Colonic mucosa (tissue), 4 donors: ENCODE data around the gene NIT1. TPM values are rescaled to one million over a fixed set of nuclear protein-coding genes. Genes with fewer than 3 reads are reported as not detected.

Experiments
- DNase-seq: peaks from one replicate; pipeline ENCODE4 v3.0.0-alpha.2; 2020
- H3K27ac ChIP-seq: fragments of 200-600 bp; one replicate; pipeline ENCODE4 v1.8.0; 2021
- H3K27me3 ChIP-seq: fragments of 200-600 bp; one replicate; pipeline ENCODE4 v1.8.0; 2021
- H3K36me3 ChIP-seq: fragments of 200-600 bp; one replicate; pipeline ENCODE4 v1.8.0; 2021
- H3K4me1 ChIP-seq: fragments of 200-600 bp; one replicate; pipeline ENCODE4 v1.8.0; 2021; ENCODE audit warnings: mild to moderate bottlenecking
- H3K4me3 ChIP-seq: fragments of 200-600 bp; one replicate; pipeline ENCODE4 v1.8.0; 2021
- H3K9ac ChIP-seq, 2 donors: one replicate each; pipeline ENCODE4 v1.7.0; 2013; ENCODE audit warnings: control low read depth in 2 of 2, low read depth in 2 of 2, low read length in 2 of 2
- H3K9me3 ChIP-seq: fragments of 200-600 bp; one replicate; pipeline ENCODE4 v1.8.0; 2021
- intact Hi-C: fragments of 100-400 bp; cut with DNase I; formaldehyde crosslinking; loops from one replicate; pipeline ENCODE4 v1.14.1; 2022
- total RNA-seq, 2 donors: library from RNA; stranded (reverse); fragmentation: NEBNext Ultra II Directional in 1 of 2; extraction: Animal tissue kit (Norgen Biotek cat#: 25700) in 1 of 2; gene quantifications; one replicate each; pipeline ENCODE4 v1.2.1, GENCODE V29; 2021
- TF ChIP-seq, protein P1 (sequence below): fragments of 200-600 bp; IDR thresholded peaks from one replicate; pipeline ENCODE4 v1.8.0; 2022; ENCODE audit warnings: antibody characterized with exemption, mild to moderate bottlenecking
- donor health status: healthy.
- donor health status: DM: no; HTN: no; CAD: no.
- donor health status: DM: no; HTN: no; CAD: no.

The NIT1 gene
- total RNA-seq, 2 donors from 2014 or later: 58.8 to 84.4 TPM

DNA sequence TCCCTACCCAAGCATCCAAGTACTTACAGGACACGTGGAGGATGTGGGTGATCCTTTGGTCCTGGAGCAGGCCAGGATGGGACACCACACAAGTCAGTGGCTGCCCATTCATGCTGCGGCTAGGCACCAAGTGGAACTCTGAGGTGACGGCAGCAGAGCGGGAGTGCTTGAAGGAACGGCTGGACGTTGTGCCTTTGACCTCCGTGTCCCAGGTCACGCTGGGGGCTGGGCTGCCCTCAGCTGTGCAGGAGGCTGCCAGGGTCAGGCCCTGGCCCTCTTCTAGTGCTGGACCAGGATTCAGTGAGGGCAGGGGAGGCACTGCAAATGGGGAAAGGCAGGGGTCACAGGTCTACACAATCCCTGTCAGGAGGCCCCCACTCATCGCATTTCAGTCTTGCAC is 40.5 kb upstream of the NIT1 start:
- intact Hi-C loops: no loop called here
- Histone ChIP-seq H3K9me3 (no peaks in the 10 kb centered on the region), H3K9ac (no peak overlapping the region), H3K4me1 (no peaks in the 10 kb centered on the region), H3K27ac (no peak overlapping the region), H3K27me3 (no peaks in the 10 kb centered on the region), H3K36me3 (no peaks in the 10 kb centered on the region), H3K4me3 (no peak overlapping the region)
- TF ChIP-seq, protein P1, sequence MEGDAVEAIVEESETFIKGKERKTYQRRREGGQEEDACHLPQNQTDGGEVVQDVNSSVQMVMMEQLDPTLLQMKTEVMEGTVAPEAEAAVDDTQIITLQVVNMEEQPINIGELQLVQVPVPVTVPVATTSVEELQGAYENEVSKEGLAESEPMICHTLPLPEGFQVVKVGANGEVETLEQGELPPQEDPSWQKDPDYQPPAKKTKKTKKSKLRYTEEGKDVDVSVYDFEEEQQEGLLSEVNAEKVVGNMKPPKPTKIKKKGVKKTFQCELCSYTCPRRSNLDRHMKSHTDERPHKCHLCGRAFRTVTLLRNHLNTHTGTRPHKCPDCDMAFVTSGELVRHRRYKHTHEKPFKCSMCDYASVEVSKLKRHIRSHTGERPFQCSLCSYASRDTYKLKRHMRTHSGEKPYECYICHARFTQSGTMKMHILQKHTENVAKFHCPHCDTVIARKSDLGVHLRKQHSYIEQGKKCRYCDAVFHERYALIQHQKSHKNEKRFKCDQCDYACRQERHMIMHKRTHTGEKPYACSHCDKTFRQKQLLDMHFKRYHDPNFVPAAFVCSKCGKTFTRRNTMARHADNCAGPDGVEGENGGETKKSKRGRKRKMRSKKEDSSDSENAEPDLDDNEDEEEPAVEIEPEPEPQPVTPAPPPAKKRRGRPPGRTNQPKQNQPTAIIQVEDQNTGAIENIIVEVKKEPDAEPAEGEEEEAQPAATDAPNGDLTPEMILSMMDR: no peak
- DNase-seq: no peak

DNA sequence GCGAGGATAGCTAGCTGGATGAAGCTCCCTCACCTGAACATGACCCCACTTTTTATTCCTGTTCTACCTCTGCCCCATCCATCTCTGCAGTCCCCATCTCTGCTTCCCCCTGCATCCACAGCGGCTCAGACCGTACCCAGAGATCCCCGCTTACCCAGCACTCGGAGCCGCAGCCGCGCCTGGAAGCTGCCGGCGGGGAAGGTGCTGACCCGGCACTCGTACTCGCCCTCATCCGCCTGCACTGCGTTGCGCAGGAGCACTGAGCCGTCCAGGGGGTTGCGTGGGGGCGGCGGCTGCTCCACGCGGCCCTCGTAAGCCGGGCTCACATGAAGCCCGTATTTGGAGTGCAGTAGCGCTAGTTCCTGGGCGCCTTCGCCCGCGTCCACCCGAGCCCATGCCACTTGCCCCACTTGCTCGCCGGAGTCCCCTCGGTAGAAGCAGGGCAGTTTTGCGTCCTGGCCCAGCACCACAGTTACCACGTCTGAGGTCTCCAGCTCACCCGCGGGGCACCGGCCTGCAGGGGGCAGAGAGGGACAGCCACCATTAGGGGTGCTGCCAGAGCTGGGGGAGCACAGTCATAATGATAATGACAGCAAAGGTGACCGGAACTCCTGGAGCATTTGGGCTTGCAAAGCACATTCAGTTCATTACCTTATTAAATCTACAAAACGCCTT is 38.3 kb upstream of the NIT1 start:
- Histone ChIP-seq H3K4me3 (no peak overlapping the region), H3K27ac (no peak overlapping the region), H3K9me3 (no peaks in the 10 kb centered on the region), H3K36me3 (no peaks in the 10 kb centered on the region), H3K27me3 (no peaks in the 10 kb centered on the region), H3K9ac (no peak overlapping the region), H3K4me1 (peaks cover 3% of the 10 kb centered on the region)
- no peak for DNase-seq
- intact Hi-C loops: no loop called here
- TF ChIP-seq, protein P1: no peak

DNA sequence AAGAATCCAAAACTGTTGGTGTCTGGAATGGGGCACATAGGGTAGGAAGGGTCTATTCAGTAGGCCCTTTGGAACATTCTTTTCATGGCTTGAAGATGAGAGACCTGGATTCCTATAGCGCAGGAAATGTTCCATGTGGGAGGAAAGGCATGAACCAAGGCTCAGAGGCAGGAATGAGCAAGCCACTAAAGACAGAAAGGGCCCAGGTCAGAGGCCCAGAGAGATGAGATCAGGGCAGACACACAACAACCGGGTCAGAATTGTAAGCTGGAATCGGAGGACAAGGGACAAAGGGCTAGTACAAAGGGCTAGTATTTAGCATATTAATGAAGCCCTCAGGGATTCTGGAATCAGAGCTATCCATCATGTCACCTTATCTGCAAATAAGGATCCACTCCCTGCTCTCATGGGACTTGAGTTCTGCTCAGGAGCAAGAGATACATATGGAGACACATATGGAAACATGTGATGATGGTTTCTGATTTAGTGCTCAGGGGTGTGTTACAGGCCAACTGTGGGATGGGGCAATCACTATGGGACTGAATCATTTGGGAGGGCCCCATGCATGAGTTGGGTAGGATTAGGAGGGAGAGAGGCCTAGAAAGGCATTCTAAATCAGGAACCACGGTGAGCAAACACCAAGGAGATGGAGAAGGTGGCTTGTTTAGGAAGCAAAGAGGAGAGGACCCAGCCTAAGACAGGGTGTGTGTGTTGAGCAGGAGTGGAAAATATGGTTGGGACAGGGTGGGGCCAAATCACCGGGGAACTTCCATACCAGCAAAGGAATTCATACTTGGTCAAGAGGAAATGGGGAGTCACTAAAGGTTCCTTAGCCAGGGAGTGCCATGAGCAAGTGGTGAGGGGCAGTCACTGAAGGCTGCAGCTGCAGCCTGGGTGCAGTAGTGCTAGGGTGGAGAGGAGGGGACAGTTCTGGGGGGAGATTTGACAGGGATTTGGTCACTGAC is 37.2 kb upstream of the NIT1 start:
- DNase-seq: no peak
- no peak overlapping the region for H3K9ac ChIP-seq
- H3K27me3 ChIP-seq: no peaks in the 10 kb centered on the region
- no peak overlapping the region for H3K4me3 ChIP-seq
- TF ChIP-seq, protein P1: no peak
- peaks cover 3% of the 10 kb centered on the region for H3K4me1 ChIP-seq
- H3K36me3 ChIP-seq: no peaks in the 10 kb centered on the region
- no peak overlapping the region for H3K27ac ChIP-seq
- intact Hi-C loops: no loop called here
- no peaks in the 10 kb centered on the region for H3K9me3 ChIP-seq

DNA sequence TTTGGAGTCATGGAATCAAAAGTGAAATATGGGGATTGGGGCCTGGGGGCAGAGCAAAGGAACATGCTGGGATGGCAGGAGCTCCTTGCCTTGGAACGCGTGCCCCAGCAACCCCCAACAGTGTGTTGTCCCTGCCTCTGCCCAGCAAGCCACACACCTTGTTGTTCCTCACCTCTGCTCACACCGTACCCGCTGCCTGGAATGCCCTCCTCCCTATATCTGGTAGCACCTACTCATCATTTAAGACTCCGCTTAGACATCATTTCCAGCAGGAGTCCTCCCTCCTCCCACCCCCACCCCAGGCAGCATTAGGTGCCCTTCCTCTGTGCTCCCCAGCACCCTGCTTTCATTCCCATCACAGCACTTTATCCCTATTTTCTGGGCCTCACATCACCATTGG is 36.4 kb upstream of the NIT1 start:
- Histone ChIP-seq H3K9ac (no peak overlapping the region), H3K4me3 (no peak overlapping the region), H3K9me3 (no peaks in the 10 kb centered on the region), H3K27ac (no peak overlapping the region), H3K36me3 (no peaks in the 10 kb centered on the region), H3K4me1 (peaks cover 3% of the 10 kb centered on the region), H3K27me3 (no peaks in the 10 kb centered on the region)
- DNase-seq: no peak
- TF ChIP-seq, protein P1: no peak
- intact Hi-C loops: no loop called here

DNA sequence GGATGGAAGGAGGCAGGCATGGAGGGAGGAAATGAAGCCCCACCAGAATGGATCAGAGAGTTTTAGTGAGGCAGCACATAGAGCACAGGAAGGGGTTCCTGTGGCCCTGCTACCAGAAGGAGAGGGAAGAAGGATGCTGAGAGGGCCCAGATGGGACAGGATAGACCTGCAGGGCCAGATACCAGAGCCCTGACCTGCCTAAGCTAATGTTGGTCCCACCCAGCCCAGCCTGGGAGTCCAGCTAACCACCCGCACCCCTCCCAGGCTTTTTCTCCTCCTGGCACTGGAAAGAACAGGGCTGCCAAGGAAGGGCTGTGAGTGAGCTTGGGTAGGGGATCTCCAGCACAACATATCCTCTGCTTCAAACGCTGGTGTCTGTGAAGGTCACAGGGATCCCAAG is 35.4 kb upstream of the NIT1 start:
- TF ChIP-seq, protein P1: no peak
- Histone ChIP-seq H3K27ac (no peak overlapping the region), H3K27me3 (no peaks in the 10 kb centered on the region), H3K4me1 (peaks cover 3% of the 10 kb centered on the region), H3K9me3 (no peaks in the 10 kb centered on the region), H3K9ac (no peak overlapping the region), H3K36me3 (no peaks in the 10 kb centered on the region), H3K4me3 (no peak overlapping the region)
- intact Hi-C loops: no loop called here
- no peak for DNase-seq
